ENCODE data around the gene PPOX.

GRCh38 chr1:161121834-161122233, 44.4 kb upstream of the PPOX start:
- no peak for TF ChIP-seq POLR2AphosphoS5 (IDR thresholded peaks at IDR 0.05)
- TF ChIP-seq, protein P1, sequence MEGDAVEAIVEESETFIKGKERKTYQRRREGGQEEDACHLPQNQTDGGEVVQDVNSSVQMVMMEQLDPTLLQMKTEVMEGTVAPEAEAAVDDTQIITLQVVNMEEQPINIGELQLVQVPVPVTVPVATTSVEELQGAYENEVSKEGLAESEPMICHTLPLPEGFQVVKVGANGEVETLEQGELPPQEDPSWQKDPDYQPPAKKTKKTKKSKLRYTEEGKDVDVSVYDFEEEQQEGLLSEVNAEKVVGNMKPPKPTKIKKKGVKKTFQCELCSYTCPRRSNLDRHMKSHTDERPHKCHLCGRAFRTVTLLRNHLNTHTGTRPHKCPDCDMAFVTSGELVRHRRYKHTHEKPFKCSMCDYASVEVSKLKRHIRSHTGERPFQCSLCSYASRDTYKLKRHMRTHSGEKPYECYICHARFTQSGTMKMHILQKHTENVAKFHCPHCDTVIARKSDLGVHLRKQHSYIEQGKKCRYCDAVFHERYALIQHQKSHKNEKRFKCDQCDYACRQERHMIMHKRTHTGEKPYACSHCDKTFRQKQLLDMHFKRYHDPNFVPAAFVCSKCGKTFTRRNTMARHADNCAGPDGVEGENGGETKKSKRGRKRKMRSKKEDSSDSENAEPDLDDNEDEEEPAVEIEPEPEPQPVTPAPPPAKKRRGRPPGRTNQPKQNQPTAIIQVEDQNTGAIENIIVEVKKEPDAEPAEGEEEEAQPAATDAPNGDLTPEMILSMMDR (IDR thresholded peaks at IDR 0.05) = no peak
- no peak for TF ChIP-seq POLR2A (IDR thresholded peaks at IDR 0.05)

All from prostate gland (tissue), 2 donors.